IPS-NIHi7 (cell line): ENCODE data around the gene GPR22.

Experiments used
- DNase-seq: peaks from one replicate; pipeline ENCODE4 v3.0.0; 2012; ENCODE audit warnings: mixed read lengths; ENCODE audit errors: extremely low spot score

Gene GPR22, protein sequence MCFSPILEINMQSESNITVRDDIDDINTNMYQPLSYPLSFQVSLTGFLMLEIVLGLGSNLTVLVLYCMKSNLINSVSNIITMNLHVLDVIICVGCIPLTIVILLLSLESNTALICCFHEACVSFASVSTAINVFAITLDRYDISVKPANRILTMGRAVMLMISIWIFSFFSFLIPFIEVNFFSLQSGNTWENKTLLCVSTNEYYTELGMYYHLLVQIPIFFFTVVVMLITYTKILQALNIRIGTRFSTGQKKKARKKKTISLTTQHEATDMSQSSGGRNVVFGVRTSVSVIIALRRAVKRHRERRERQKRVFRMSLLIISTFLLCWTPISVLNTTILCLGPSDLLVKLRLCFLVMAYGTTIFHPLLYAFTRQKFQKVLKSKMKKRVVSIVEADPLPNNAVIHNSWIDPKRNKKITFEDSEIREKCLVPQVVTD

DNA sequence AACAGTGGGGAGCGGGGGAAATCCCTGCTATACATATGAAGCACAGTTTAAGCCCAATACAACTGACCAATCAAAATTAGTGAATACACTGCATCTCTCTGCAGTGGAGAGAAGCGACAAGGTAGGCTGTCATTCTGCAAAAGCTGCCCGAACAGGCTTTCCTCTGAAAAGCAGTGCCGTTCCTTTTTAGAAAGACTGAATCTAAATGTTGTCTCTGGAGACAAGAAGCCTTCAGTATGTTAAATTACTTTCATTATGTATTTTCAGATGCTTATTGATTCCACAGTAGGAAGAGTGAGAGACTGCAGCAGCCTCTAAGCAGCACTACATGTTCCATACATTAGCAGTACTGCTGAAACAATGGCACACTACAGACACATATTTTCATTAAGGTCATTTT is at the start of gene GPR22:
Gene GPR22 (plus strand): TSS at position 129 of the 400 bp plus-strand sequence. CDS start 4,004 bp downstream, outside the sequence.
- DNase-seq: no peak

DNA sequence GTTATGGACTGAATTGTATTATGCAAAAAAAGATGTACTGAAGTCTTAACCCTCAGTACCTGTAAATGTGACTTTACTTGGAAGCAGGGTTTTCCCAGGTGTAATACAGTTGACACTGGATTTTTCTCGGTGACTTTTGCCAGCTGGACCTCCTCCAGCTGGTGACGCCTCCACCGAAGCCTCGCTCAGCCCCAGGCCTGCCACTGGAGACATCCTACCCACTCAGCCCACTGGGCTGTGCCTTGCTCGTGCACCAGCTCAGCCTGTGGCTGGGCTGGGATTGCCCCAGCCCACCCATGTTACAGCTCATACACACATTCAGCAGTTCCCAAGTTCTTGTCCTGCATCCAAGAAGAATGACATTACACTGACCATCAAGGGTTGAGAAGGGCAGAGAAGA is 42.4 kb upstream of the GPR22 start:
- no peak for DNase-seq

DNA sequence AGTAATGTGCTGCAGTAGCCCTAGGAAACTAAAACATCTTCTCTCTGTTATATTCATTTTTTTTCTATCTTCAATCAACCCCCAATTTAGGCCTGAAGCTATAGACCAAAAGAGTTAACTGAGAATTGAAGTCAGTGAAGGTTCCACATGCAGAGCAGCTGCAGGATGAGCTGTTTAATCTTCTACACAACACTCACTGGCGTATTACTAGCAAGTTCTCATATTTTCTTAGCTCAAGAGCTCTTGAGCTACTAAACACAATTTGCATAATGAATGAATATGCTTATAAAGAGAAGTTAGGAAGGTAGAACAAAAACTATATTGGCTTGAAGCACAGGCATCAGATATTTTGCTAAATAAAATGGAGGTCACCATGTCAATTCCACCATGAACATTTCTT is 41.2 kb upstream of the GPR22 start:
- DNase-seq: no peak

DNA sequence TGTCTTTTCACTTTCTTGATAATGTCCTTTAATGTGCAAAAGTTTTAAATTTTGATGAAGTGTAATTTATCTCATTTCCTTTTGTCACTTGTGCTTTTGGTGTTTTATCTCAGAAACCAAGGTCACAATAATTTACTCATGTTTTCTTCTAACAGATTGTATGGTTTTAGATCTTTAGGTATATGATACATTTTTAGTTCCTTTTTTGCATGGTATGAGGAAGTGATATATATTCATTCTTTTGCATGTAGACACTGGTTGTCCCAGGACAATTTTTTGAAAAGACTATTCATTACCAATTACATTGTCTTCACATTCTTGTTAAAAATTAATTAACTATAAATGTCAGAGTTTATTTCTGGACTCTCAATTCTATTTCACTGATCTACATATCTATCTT is 39.8 kb upstream of the GPR22 start:
- no peak for DNase-seq

DNA sequence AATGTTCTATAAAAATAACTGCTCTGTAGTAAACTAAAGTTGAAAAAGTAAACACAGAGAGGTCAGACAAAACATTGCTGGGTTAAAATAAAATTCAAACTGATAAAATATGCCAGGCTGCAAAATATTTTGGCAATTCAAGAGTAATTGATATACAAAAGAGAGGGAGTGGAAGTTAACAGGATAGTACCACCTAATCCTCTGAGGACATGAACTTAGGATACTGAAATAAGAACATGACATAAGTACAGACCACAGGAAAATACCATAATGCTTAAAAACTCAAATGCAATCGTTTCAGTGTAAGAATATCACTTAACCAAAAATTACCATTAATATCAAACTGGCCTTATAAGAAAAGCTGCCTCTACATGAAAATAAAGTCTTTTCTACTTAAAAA is 37.6 kb upstream of the GPR22 start:
- no peak for DNase-seq

DNA sequence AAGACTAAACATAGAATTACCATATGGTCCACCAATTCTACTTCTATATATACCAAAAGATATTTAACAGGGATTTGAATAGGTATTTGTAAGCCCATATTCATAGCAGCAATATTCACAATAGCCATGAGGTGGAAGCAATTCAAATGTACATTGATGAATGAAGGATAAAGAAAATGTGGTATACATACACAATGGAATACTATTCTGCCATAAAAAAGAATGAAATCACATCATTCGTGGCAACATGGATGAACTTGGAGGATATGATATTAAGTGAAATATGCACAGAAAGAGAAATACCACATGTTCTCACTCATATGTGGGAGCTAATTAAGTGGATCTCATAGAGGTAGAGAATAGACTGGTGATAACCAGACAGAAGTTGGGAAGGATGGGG is 34.1 kb upstream of the GPR22 start:
- DNase-seq: no peak

DNA sequence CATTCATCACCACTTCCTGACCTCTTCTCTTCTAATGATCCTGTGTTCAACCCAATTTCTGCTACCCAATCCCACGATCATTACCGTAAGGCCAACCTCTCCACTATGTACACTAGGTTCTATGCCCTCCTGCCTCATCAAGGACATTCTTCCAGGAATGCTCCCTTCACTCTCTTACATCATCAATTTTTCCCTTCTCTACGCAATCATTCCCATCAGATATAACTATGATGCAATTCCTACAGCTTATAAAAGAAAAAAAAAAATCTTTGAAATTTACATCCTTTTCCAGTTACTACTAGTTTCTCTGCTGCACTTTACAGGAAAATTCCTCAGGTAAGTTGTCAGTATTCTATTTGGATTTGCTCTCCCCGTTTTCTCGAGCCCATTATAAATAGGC is 30.8 kb upstream of the GPR22 start:
- DNase-seq: no peak

DNA sequence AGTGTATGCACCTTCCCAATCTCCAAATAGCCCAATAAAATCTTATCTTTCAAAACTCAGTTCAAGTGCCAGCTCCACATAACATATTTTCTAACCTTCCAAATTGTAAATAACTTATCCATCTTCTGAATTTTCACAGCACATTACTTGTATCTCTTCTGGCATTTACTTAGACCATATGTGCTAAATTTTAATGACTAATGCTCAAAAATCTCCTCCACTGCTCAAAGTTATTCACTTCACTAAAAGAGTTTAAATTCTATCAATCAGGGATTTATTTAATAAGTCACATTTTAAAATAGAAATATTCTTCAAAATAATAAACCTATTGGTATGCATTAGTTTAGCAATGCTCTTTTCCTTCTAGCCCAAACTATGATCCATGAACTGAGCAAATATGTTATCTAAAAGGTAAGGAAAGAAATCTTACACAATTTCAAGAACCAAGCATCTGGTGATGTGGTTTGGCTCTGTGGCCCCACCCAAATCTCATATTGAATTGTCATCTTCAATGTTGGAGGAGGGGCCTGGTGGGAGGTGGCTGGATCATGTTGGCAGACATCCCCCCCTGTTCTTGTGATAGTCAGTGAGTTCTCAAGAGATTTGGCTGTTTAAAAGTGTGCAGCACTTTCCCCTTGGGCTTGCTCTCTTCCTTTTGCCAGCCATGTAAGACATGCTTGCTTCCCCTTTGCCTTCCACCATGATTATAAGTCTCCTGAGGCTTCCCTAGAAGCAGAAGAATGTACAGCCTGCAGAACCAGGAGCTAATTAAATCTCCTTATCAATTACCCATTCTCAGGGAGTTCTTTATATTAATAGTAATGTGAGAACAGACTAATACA is 28.1 kb upstream of the GPR22 start:
- DNase-seq: no peak

DNA sequence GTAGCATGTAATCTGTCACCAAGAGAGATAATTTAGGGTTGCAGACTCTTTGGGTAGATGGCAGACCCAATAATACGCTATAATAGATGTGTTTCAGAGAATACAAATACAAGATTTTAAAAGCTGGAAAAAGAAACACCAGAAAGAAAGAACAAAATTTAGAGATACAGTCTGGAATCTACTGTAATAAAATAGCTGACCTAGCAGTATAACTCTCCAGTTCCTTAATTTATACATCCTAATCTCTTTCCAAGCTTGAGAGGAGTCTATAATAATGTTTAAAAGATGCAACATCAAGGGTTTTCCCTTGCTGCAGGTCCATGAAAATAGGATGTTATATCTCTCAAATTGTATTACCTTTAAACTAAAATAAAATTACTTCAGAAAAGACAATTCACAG is 27.2 kb upstream of the GPR22 start:
- no peak for DNase-seq

DNA sequence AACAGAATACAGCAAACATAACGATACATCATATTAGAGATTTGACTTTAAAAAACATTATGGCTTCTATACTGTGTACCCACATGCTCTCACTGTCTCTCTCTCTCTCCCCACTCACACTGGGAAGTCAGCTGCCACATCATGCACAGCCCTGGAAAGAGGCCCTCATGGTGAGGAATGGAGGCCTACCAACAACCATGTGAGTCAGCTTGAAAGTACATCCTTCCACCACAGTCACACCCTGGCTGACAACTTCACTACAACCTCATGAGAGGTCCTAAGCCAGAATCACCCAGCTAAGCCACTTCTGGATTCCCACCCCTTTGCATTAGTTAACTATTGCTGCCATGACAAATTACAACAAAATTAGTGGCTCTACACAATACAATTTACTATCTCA is 23.3 kb upstream of the GPR22 start:
- no peak for DNase-seq

DNA sequence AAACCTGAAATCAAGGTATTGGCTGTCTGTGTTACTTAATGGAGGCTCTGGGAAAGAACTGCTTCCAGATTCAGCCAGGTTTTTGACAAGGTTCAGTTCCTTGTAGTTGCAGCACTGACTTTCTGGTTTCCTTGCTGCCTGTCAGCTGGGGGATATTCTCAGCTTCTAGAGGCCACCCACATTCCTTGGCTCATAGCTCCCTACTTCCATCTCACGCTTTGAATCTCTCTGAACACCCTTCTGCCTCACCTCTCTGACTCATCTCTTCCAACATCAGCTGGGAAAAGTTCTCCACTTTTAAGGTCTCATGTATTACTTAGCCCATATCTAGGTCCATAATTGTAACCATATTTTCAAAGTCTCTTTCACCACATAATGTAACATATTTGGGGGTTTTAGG is 22.9 kb upstream of the GPR22 start:
- no peak for DNase-seq

DNA sequence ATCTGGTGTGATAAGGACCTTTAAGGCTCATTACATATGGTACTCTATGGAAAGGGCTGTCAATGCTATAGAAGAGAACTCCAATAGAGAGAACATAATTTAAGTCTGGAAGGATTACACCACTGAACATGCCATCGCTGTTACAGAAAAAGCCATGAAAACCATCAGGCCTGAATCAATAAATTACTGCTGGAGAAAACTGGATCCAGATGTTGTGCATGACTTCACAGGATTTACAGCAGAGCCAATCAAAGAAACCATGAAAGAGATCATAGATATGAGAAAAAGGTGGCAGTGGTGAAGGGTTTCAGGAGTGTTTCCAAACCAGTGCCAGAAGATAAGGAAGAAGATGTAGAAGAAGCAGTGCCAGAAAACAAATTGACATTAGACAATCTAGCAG is 18.9 kb upstream of the GPR22 start:
- no peak for DNase-seq

DNA sequence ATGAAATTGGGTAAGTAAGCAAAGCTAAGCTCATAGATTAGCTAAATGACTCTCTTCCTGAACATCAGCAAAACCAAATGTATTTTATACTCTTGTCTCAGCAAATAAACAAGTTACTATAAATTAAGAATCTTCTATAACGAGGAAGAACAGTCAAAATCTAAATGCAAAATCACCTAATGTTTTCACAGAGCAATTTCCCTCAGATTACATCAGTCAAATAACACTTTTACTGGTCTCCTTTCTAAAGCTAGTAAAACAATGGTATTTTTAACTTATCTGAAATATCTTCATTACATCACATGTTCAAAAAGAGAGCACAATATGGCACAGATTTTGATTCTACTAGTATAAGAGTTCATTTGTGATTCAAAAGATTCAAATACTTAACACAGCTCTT is 16.5 kb upstream of the GPR22 start:
- no peak for DNase-seq

DNA sequence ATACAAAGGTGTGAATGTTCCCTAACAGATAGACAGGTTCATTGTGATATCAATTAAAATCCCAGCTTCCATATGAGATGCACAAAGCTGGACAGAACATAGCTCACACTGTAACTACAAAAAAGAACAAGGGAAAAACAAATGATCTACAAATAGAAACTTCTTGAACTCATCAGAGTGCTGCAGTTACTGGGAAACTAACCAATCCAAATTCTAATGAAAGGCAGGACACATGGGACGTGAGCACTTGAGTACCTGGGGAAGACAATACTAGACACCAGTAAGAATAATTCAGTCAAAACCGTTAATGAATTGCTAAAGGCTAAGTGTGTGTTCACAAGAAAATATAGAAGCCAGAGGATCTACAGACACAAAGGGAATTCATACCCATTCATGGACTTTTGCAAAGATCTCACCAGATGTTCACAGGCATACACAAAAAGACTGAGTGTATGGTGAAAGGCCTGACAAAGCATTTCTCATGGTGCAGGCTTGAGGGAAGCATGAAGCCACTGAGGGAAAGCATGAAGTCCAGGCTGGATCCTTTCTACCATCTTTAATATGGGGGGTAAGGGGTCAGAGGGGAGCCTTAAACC is 7.8 kb upstream of the GPR22 start:
- DNase-seq: no peak

DNA sequence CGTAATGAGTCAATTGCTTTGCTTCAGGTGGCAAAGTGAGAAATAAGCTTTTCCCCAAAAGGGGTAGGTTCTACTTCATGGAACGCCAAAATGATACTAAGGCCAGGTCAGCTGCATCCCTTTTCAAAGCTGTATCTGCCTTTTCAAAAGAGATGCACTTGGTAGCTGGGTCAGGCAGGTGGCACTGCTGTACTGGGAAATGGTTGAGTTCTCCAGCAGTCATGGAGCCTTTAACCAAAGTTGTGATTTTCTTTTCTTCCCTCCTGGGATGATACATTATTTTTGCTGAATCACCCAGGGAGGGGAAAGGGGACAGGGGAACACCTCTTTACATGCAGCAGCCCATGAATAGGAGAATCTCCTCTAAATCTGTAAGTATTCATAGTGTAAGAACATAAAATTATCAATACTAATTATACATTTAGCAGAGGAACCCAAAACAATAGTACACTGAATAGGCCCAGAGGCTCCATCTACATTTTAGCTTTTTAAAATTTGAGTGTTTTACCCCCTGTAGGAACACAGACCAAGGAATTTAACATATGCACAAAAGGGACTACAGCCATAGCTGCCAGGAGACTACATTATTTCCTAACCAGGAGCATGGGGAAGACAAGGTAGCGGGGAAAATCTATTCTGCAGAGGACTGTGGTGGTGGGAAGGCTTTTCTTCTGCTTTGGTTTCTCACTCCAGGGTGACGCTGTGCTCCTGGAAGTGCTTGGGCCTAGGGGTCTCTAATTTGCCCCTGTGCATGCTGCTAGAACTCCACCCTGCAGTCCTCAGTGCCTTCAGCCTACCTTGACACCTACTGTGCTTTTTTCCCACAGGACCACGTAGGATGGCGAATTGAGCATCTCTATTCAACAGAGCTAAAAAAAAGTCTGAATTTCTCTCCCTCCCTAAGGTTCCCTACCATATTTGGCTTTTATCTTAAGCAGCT is 6.4 kb upstream of the GPR22 start:
- DNase-seq: peak; percentile 68

DNA sequence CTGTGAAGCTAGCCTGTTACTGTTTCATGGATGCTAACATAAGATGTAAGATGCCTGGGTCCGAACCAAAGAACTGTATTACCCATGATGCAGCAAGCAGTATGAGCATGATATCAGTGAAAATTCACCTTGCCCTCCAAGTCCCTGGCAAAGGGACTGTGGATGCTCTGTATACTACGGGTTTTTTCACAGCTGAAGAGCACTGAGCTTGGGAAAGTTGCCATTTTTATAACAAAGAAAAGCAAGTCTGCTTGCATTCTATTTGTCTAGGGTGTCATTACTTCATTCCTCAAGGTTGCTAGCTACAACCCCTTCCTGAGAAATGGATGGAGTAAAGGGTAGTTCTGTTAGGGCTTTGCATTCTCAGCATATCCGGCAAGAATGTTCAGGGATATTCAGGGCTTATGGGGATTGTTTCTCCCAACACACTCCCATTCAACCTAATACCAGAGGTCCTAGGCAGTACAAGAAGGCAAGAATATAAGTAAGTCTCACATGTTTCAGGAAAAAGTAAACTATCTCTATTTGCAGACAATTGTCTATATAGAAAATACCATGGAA is 5.1 kb upstream of the GPR22 start:
- DNase-seq: no peak

DNA sequence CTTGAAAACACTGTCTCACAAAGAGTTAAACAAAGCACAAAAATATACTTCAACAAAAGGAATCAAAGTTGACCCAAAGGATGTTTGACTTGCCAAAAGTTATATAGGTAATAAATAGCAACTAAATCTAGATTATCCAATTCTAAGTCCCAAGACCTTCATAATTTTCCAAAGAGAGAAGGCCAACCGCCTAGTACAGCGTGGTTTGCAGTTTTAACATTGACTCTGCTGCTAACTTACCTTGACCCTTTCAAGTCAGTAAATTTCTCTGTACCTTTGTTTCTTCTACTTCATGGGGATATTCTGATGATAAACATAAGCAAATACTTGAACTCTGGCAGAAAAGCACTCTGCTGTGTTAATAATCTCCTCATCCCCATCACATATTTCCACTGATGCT is 1.9 kb upstream of the GPR22 start:
- DNase-seq: no peak

DNA sequence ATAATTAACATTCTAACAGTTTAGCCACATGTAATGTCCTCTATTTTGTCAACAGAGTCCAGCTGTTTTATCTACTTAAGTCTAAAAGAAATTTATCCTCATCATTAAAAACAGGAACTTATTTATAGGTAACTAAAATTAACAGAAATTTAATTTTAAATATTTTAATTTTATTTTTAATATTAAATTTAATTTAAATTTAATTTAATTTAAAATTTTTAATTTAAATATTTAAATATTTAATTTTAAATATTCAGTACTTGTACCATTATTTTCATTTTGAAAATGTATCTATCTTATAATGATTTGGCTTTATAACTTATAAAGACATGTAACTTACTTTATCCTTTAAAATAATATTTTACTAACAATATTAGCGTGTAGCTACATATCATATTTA is 1.0 kb upstream of the GPR22 start:
- DNase-seq: no peak

DNA sequence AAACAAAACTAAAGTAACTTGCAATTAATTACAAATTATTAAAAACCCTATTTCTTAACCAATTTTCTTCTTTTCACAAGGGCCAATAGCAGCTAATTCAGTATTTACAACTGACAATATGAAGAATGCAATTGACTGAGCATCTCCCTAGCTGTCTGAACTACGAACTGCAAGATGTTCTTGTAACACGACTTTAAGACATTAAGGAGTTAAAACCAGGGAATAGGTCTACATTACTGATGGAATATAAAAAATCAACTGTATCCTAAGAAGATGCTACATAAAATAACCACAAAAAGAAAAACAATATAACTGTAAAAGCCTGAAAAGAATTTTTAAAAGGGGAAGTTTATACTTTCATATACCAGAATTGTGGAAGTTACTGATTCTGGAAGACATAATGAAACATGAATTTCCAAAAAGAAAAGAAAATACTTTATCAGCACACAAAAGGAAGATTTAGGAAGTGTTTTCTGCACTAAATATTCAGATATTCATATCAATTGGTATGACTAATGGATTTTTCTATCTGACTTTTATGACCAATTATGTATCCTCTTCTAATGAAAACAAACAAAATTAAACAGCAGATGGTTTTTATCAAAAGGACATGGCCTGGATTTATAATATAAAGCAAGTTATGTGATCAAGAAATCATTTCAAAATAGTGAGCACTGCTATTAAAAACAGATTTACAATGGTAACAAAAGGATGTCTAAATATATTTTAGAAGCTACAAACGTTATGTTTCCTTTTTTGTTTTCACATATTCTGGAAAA is 1.6 kb downstream of the GPR22 start:
- no peak for DNase-seq

DNA sequence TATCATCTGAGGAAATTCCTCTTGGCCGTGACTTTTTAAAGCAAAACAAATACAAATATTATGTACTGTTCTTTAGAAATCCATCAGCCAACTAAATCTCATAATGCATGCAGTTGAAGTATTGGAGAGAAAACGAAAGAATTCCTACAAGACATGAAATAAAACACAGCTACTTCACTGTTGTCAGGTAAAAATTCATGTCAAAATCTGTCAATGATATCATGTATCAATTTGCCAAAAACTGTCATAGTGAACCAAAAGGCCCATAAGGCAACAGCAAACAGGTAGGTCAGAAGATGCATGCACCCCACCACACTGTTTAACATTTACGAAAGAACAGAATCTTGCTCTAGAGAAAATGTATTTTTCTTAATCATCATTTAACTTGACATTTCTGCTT is 2.3 kb downstream of the GPR22 start:
- DNase-seq: no peak
